HEK293 (cell line): ENCODE results near the gene AXDND1.

Source experiments
- CTCF ChIA-PET: fragments of 350-600 bp; formaldehyde crosslinking; extraction: SDS; loops from one replicate; lab custom pipeline; 2021; ENCODE audit warnings: antibody characterized with exemption; lab: Yijun Ruan, JAX
- POLR2A ChIA-PET: fragments of 300-600 bp; formaldehyde crosslinking; extraction: SDS; loops from one replicate; lab custom pipeline; 2020; ENCODE audit warnings: antibody characterized with exemption, inconsistent platforms; lab: Yijun Ruan, JAX
- H3K27ac ChIP-seq: fragments of 200-500 bp; sonication (Bioruptor generic); 2 replicates; pipeline ENCODE4 v1.5.1; 2014; ENCODE audit warnings: low read depth, low read length, control low read depth, inconsistent platforms; ENCODE audit errors: extremely low read depth
- H3K36me3 ChIP-seq, 2 experiments: fragments of 200-500 bp in 1 of 2; sonication (Bioruptor generic) in 1 of 2; 1 replicate in 1 of 2; 2 replicates in 1 of 2; pipeline ENCODE4 v1.5.1; 2014 to 2017; ENCODE audit warnings: inconsistent platforms in 2 of 2, low read length in 2 of 2; ENCODE audit not compliant: control insufficient read depth in 2 of 2, insufficient read depth in 1 of 2
- H3K4me1 ChIP-seq: fragments of 200-500 bp; sonication (Bioruptor generic); 2 replicates; pipeline ENCODE4 v1.5.1; 2014; ENCODE audit warnings: mild to moderate bottlenecking, low read length, inconsistent platforms; ENCODE audit not compliant: control insufficient read depth, insufficient read depth
- H3K4me3 ChIP-seq: 2 replicates; pipeline ENCODE4 v1.5.1; 2011; ENCODE audit warnings: low read depth, mild to moderate bottlenecking, control low read depth, low read length, moderate library complexity
- H3K9me3 ChIP-seq: fragments of 200-500 bp; sonication (Bioruptor generic); 2 replicates; pipeline ENCODE4 v1.5.1; 2014; ENCODE audit warnings: low read depth, low read length, inconsistent platforms; ENCODE audit not compliant: control insufficient read depth, insufficient read depth
- ATF2 ChIP-seq: fragments of 450-650 bp; formaldehyde crosslinking; IDR thresholded peaks from 2 replicates; pipeline ENCODE4 v1.5.1; 2016; ENCODE audit warnings: missing biosample characterization, missing genetic modification characterization, low read depth
- BCL11B ChIP-seq: fragments of 450-650 bp; formaldehyde crosslinking; IDR thresholded peaks from 2 replicates; pipeline ENCODE4 v1.5.1; 2016; ENCODE audit warnings: low read depth, missing biosample characterization, missing genetic modification characterization
- HOXD13 ChIP-seq: sonication (generic); formaldehyde crosslinking; IDR thresholded peaks from 2 replicates; pipeline ENCODE4 v1.8.0; 2022; ENCODE audit warnings: missing genetic modification reagents, borderline replicate concordance
- IKZF3 ChIP-seq: fragments of 450-650 bp; IDR thresholded peaks from 2 replicates; pipeline ENCODE4 v1.5.0; 2018; ENCODE audit warnings: missing biosample characterization, mild to moderate bottlenecking, missing genetic modification characterization, moderate library complexity
- KLF17 ChIP-seq: fragments of 450-650 bp; formaldehyde crosslinking; IDR thresholded peaks from 2 replicates; pipeline ENCODE4 v1.5.1; 2016; ENCODE audit warnings: missing biosample characterization, missing genetic modification characterization
- PRDM1 ChIP-seq: fragments of 450-650 bp; formaldehyde crosslinking; IDR thresholded peaks from 2 replicates; pipeline ENCODE4; 2016; ENCODE audit warnings: missing biosample characterization, missing genetic modification characterization
- TRIM28 ChIP-seq: IDR thresholded peaks from 2 replicates; pipeline ENCODE4 v1.6.1; 2011; ENCODE audit warnings: low read length, control low read depth, borderline replicate concordance
- YY2 ChIP-seq: fragments of 450-650 bp; formaldehyde crosslinking; IDR thresholded peaks from 2 replicates; pipeline ENCODE4 v1.5.1; 2016; ENCODE audit warnings: missing biosample characterization, missing genetic modification characterization
- ZBTB20 ChIP-seq: fragments of 450-650 bp; formaldehyde crosslinking; IDR thresholded peaks from 2 replicates; pipeline ENCODE4 v1.5.1; 2016; ENCODE audit warnings: missing biosample characterization, missing genetic modification characterization
- ZNF114 ChIP-seq: fragments of 450-650 bp; formaldehyde crosslinking; IDR thresholded peaks from 2 replicates; pipeline ENCODE4 v1.5.0; 2017; ENCODE audit warnings: missing biosample characterization, missing genetic modification characterization
- ZNF16 ChIP-seq: fragments of 450-650 bp; formaldehyde crosslinking; IDR thresholded peaks from 2 replicates; pipeline ENCODE4 v1.5.1; 2016; ENCODE audit warnings: low read depth, missing biosample characterization, missing genetic modification characterization
- ZNF335 ChIP-seq: fragments of 450-650 bp; formaldehyde crosslinking; conservative IDR thresholded peaks from 2 replicates; pipeline ENCODE4 v1.5.1; 2016; ENCODE audit warnings: missing biosample characterization, missing genetic modification characterization
- ZNF354C ChIP-seq: fragments of 450-650 bp; formaldehyde crosslinking; IDR thresholded peaks from 2 replicates; pipeline ENCODE4 v1.5.1; 2016; ENCODE audit warnings: missing biosample characterization, missing genetic modification characterization, low read depth, borderline replicate concordance
- ZNF391 ChIP-seq: fragments of 450-650 bp; formaldehyde crosslinking; IDR thresholded peaks from 2 replicates; pipeline ENCODE4 v1.5.1; 2016; ENCODE audit warnings: low read depth, missing biosample characterization, missing genetic modification characterization, borderline replicate concordance
- ZNF404 ChIP-seq: fragments of 450-650 bp; formaldehyde crosslinking; IDR thresholded peaks from 2 replicates; pipeline ENCODE4 v1.5.1; 2017; ENCODE audit warnings: missing biosample characterization, missing genetic modification characterization
- ZNF585B ChIP-seq: fragments of 450-650 bp; formaldehyde crosslinking; IDR thresholded peaks from 2 replicates; pipeline ENCODE4 v1.5.1; 2016; ENCODE audit warnings: missing biosample characterization, missing genetic modification characterization
- ZNF623 ChIP-seq: fragments of 450-650 bp; formaldehyde crosslinking; IDR thresholded peaks from 2 replicates; pipeline ENCODE4 v1.5.1; 2016; ENCODE audit warnings: missing biosample characterization, missing genetic modification characterization
- ZNF645 ChIP-seq: fragments of 450-650 bp; formaldehyde crosslinking; IDR thresholded peaks from 2 replicates; pipeline ENCODE4; 2016; ENCODE audit warnings: missing biosample characterization, missing genetic modification characterization
- ZNF664 ChIP-seq: fragments of 450-650 bp; formaldehyde crosslinking; IDR thresholded peaks from 2 replicates; pipeline ENCODE4 v1.5.1; 2016; ENCODE audit warnings: missing biosample characterization, missing genetic modification characterization
- ZNF843 ChIP-seq: fragments of 450-650 bp; formaldehyde crosslinking; IDR thresholded peaks from 2 replicates; pipeline ENCODE4 v1.5.1; 2016; ENCODE audit warnings: missing biosample characterization, missing genetic modification characterization

AXDND1 gene

GRCh38 chr1:179478370-179478769 lies 112.6 kb downstream of the AXDND1 start:
- POLR2A ChIA-PET, result no interaction called here
- CTCF ChIA-PET, result no interaction called here
- TF ChIP-seq ZNF585B (tag by site-specific recombination) (peak; percentile 94), ZNF354C (tag by site-specific recombination) (no peak), TRIM28 (0 out of 2 replicates have a peak, but pooled peaks have one; percentile 33)
- Histone ChIP-seq H3K36me3 (no peaks in the 10 kb centered on the region), H3K4me3 (no peak overlapping the region), H3K4me1 (no peaks in the 10 kb centered on the region), H3K27ac (no peak overlapping the region), H3K9me3 (no peaks in the 10 kb centered on the region; the same call in 1 of the 2 replicates)

GRCh38 chr1:179490611-179491010 lies 124.8 kb downstream of the AXDND1 start:
- POLR2A ChIA-PET, result no interaction called here
- TF ChIP-seq ATF2 (tag by site-specific recombination) (peak; percentile 80), BCL11B (tag by site-specific recombination) (no peak)
- CTCF ChIA-PET, result interaction anchor here (0.7 kb wide), 1 partner anchor 58 kb away, joined by 6 read pairs; no protein-coding TSS in a partner anchor
- Histone ChIP-seq H3K27ac (no peak overlapping the region), H3K36me3 (no peaks in the 10 kb centered on the region), H3K4me1 (no peaks in the 10 kb centered on the region), H3K4me3 (no peak overlapping the region), H3K9me3 (no peaks in the 10 kb centered on the region)

- Histone ChIP-seq H3K4me3 (no peak overlapping the region), H3K9me3 (no peaks in the 10 kb centered on the region), H3K27ac (no peak overlapping the region), H3K36me3 (no peaks in the 10 kb centered on the region), H3K4me1 (no peaks in the 10 kb centered on the region)
- ChIA-PET POLR2A (no interaction called here), CTCF (no interaction called here)
- TF ChIP-seq ZBTB20 (tag by site-specific recombination) (no peak), ZNF645 (tag by site-specific recombination) (no peak), ZNF404 (no peak), BCL11B (tag by site-specific recombination) (no peak), ZNF664 (tag by site-specific recombination) (no peak), ZNF391 (no peak), IKZF3 (tag by site-specific recombination) (no peak), PRDM1 (tag by site-specific recombination) (no peak), KLF17 (no peak)
Observed at GRCh38 chr1:179493323-179493722, 127.6 kb downstream of the AXDND1 start.

GRCh38 chr1:179506199-179506598 lies 140.4 kb downstream of the AXDND1 start:
- ChIA-PET CTCF (interaction anchor here (1.5 kb wide), 1 partner anchor 12 kb away, joined by 3 read pairs; no protein-coding TSS in a partner anchor), POLR2A (no interaction called here)

More at GRCh38 chr1:179506199-179506598, 140.4 kb downstream of the AXDND1 start:
- H3K9me3 ChIP-seq, result no peaks in the 10 kb centered on the region
- no peaks in the 10 kb centered on the region for H3K36me3 ChIP-seq
- H3K27ac ChIP-seq, result no peak overlapping the region
- H3K4me1 ChIP-seq, result no peaks in the 10 kb centered on the region
- H3K4me3 ChIP-seq, result no peak overlapping the region
- TF ChIP-seq HOXD13 (no peak), ZNF843 (tag by site-specific recombination) (no peak), ZNF335 (no peak), YY2 (tag by site-specific recombination) (no peak), ZNF623 (tag by site-specific recombination) (no peak), ZNF16 (no peak), ZNF114 (no peak)
